Mucosa of stomach (tissue), 1 donor: Measurements from ENCODE around the gene MAF.

Experiments
- H3K27me3 ChIP-seq: one replicate; pipeline ENCODE4 v1.7.0; 2013; ENCODE audit warnings: mild to moderate bottlenecking, low read length; ENCODE audit not compliant: control insufficient read depth, insufficient read depth
- H3K36me3 ChIP-seq: one replicate; pipeline ENCODE4 v1.7.0; 2013; ENCODE audit warnings: low read length; ENCODE audit not compliant: control insufficient read depth, insufficient read depth
- H3K4me1 ChIP-seq: one replicate; pipeline ENCODE4 v1.7.0; 2013; ENCODE audit warnings: mild to moderate bottlenecking, low read length; ENCODE audit not compliant: control insufficient read depth, insufficient read depth
- H3K4me3 ChIP-seq: one replicate; pipeline ENCODE4 v1.7.0; 2013; ENCODE audit warnings: low read length
- H3K9ac ChIP-seq: one replicate; pipeline ENCODE4 v1.7.0; 2013; ENCODE audit warnings: mild to moderate bottlenecking, low read length, moderate library complexity
- H3K9me3 ChIP-seq: one replicate; pipeline ENCODE4 v1.7.0; 2013; ENCODE audit warnings: mild to moderate bottlenecking, low read length, moderate library complexity; ENCODE audit not compliant: control insufficient read depth
- donor health status: Pancreatic carcinoma.

MAF gene

DNA sequence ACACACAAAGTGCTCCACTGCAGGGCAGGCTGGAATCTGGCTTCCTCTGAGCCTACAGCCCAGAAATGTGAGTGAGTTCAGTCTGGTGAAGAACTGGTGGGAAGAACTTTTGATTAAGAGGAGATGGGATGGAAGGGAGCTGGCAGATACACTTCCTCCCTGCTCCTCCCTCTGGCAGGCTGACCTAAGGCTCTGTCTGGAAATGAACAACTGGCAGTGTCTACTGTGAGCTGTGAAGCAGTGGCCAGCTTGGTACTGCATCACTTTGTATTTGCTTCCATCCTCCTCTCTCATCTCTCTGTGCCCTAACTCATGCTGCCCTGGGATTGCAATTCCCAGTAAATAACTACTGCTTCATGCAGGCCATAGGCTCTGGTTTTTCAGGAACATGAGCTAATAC is 45.6 kb downstream of the MAF start:
- H3K4me1 ChIP-seq: no peaks in the 10 kb centered on the region
- no peaks in the 10 kb centered on the region for H3K36me3 ChIP-seq
- H3K4me3 ChIP-seq: no peak overlapping the region
- H3K9ac ChIP-seq: no peak overlapping the region
- no peaks in the 10 kb centered on the region for H3K27me3 ChIP-seq
- H3K9me3 ChIP-seq: no peaks in the 10 kb centered on the region

- Histone ChIP-seq H3K9me3 (no peaks in the 10 kb centered on the region), H3K4me1 (no peaks in the 10 kb centered on the region), H3K27me3 (no peaks in the 10 kb centered on the region), H3K9ac (no peak overlapping the region), H3K4me3 (no peak overlapping the region), H3K36me3 (no peaks in the 10 kb centered on the region)
Observed at GRCh38 chr16:79550373-79550772, 50.2 kb downstream of the MAF start.

DNA sequence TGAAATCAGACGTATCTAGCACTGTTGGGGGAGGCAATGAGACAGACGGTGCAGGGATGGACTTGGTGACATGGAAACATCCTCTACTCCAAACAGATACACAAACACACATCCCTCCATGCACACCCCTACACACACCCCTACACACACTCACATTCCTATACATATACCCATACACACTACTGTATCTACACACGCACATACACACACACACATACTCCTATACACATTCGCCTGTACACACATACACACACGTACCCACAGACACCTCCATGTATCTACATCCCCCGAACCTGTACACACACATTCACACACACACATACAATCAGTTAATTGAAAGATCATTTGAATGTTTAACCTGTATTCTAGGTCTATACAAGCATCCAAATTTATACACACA is 53.5 kb downstream of the MAF start:
- Histone ChIP-seq H3K4me3 (no peak overlapping the region), H3K4me1 (no peaks in the 10 kb centered on the region), H3K36me3 (no peaks in the 10 kb centered on the region), H3K27me3 (no peaks in the 10 kb centered on the region), H3K9ac (no peak overlapping the region), H3K9me3 (no peaks in the 10 kb centered on the region)
